Measurements from ENCODE around the gene IL15RA.

IL15RA gene

DNA sequence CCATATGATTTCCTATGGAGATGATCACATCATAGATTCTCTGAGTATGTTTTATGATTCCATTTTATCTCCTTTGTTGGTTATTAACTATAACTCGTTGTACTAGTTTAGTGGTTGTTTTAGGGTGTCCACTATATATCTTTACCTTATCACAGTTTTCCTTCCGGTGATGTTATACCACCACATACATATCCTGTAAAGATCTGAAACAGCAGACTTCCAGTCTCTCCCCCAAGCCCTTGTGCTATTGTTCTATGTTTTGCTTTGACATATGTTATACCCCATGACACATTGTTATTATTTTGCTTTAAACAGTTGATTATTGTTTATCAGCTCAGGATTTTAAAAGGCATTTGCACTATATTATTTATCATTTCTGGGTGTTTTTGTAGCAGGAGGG, 7.3 kb downstream of the IL15RA start:
- H3K27ac ChIP-seq: no peak overlapping the region
- no peak for TF ChIP-seq CTCF (conservative IDR thresholded peaks at IDR 0.05; ENCODE audit: low read depth, low read length)
- H3K4me3 ChIP-seq (IDR thresholded peaks at IDR 0.05; ENCODE audit: insufficient read depth, low read depth, low read length): no peak overlapping the region
- peaks cover 21% of the 10 kb centered on the region for H3K4me1 ChIP-seq (ENCODE audit: low read depth, poor library complexity, severe bottlenecking)
- no peaks in the 10 kb centered on the region for H3K27me3 ChIP-seq (ENCODE audit: insufficient read depth, low read depth)
- H2AFZ ChIP-seq (ENCODE audit: low read depth): no peak overlapping the region
- H4K20me1 ChIP-seq (ENCODE audit: insufficient read depth): no peaks in the 10 kb centered on the region
- H3K9ac ChIP-seq: no peak overlapping the region
- peaks cover 59% of the 10 kb centered on the region for H3K79me2 ChIP-seq (ENCODE audit: insufficient read depth, low read depth)
- H3K4me2 ChIP-seq: no peak overlapping the region
- no peaks in the 10 kb centered on the region for H3K36me3 ChIP-seq (ENCODE audit: insufficient read depth)

GRCh38 chr10:5968681-5969453, 8.5 kb downstream of the IL15RA start:
- H2AFZ ChIP-seq (ENCODE audit: low read depth): no peak overlapping the region
- H3K79me2 ChIP-seq (ENCODE audit: insufficient read depth, low read depth): peaks cover 49% of the 10 kb centered on the region
- TF ChIP-seq CTCF (conservative IDR thresholded peaks at IDR 0.05; ENCODE audit: low read depth, low read length): no peak
- no peaks in the 10 kb centered on the region for H3K36me3 ChIP-seq (ENCODE audit: insufficient read depth)
- H3K4me3 ChIP-seq (IDR thresholded peaks at IDR 0.05; ENCODE audit: insufficient read depth, low read depth, low read length): no peak overlapping the region
- H3K4me1 ChIP-seq (ENCODE audit: low read depth, poor library complexity, severe bottlenecking): peaks cover 13% of the 10 kb centered on the region
- no peak overlapping the region for H3K27ac ChIP-seq
- H4K20me1 ChIP-seq (ENCODE audit: insufficient read depth): no peaks in the 10 kb centered on the region
- H3K27me3 ChIP-seq (ENCODE audit: insufficient read depth, low read depth): no peaks in the 10 kb centered on the region
- H3K4me2 ChIP-seq: no peak overlapping the region
- no peak overlapping the region for H3K9ac ChIP-seq

DNA sequence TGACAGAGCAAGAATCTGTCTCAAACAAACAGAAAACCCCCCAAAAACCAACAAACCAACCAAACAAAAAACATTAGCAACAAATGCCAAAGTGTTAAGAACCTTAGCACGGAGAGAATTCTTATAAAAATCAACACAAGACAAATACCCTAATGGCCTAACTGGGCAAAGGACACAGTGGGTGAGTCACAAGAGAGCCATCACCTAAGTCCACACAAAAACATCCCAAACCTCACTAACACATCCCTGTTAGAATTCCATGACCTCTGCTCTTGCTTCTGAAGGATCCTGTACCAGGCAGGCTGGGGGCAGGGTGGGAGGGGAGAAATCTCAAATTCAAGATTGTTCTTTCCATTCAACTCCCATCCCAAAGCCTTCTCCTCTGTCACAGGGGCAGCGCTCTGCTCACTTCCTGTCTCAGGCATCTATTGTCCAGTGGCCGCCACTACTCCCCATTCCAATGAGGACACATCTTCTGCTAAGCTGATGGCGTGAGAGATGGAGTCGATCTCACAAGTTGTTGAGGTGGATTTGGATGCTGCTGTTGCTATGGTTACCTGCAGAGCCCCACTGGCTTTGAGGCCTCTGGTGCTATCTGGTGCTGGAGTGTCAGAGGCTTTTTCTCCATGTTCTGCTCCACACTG, 9.2 kb downstream of the IL15RA start:
- Histone ChIP-seq H3K36me3 (ENCODE audit: insufficient read depth) (no peaks in the 10 kb centered on the region), H4K20me1 (ENCODE audit: insufficient read depth) (no peaks in the 10 kb centered on the region), H3K27me3 (ENCODE audit: insufficient read depth, low read depth) (no peaks in the 10 kb centered on the region), H3K4me1 (ENCODE audit: low read depth, poor library complexity, severe bottlenecking) (peaks cover 14% of the 10 kb centered on the region), H3K27ac (no peak overlapping the region), H3K9ac (no peak overlapping the region), H3K4me2 (no peak overlapping the region), H3K4me3 (IDR thresholded peaks at IDR 0.05; ENCODE audit: insufficient read depth, low read depth, low read length) (no peak overlapping the region), H2AFZ (ENCODE audit: low read depth) (no peak overlapping the region), H3K79me2 (ENCODE audit: insufficient read depth, low read depth) (peaks cover 41% of the 10 kb centered on the region)
- no peak for TF ChIP-seq CTCF (conservative IDR thresholded peaks at IDR 0.05; ENCODE audit: low read depth, low read length)

- Histone ChIP-seq H3K27me3 (ENCODE audit: insufficient read depth, low read depth) (no peaks in the 10 kb centered on the region), H3K27ac (no peak overlapping the region), H3K4me3 (IDR thresholded peaks at IDR 0.05; ENCODE audit: insufficient read depth, low read depth, low read length) (no peak overlapping the region), H4K20me1 (ENCODE audit: insufficient read depth) (no peaks in the 10 kb centered on the region), H3K4me2 (no peak overlapping the region), H3K36me3 (ENCODE audit: insufficient read depth) (no peaks in the 10 kb centered on the region), H3K4me1 (ENCODE audit: low read depth, poor library complexity, severe bottlenecking) (peaks cover 12% of the 10 kb centered on the region), H3K79me2 (ENCODE audit: insufficient read depth, low read depth) (peaks cover 15% of the 10 kb centered on the region; the same call in 1 of the 2 replicates), H2AFZ (ENCODE audit: low read depth) (no peak overlapping the region), H3K9ac (no peak overlapping the region)
- TF ChIP-seq CTCF (conservative IDR thresholded peaks at IDR 0.05; ENCODE audit: low read depth, low read length): no peak
Observed at GRCh38 chr10:5965266-5965665, 12.1 kb downstream of the IL15RA start.

All from KMS-11 (cell line).